GM12891 (cell line): ENCODE data around the gene CCDC71.

Experiments
- POLR2A ChIP-seq: IDR thresholded peaks from 2 replicates; pipeline ENCODE4 v1.6.1; 2011; ENCODE audit warnings: low read depth, low read length, control low read depth
- POLR2AphosphoS5 ChIP-seq: IDR thresholded peaks from 2 replicates; pipeline ENCODE4 v1.6.1; 2011; ENCODE audit warnings: low read depth, low read length, control low read depth
- SPI1 ChIP-seq: IDR thresholded peaks from 2 replicates; pipeline ENCODE4 v1.6.1; 2011; ENCODE audit warnings: low read depth, low read length, control low read depth
- TAF1 ChIP-seq: IDR thresholded peaks from 2 replicates; pipeline ENCODE4 v1.6.1; 2011; ENCODE audit warnings: low read depth, low read length, control low read depth

- TF ChIP-seq SPI1 (no peak), POLR2AphosphoS5 (no peak), POLR2A (no peak), TAF1 (no peak)
These were observed 2.5 kb downstream of the CCDC71 start for GRCh38 chr3:49163609-49164008.
